ENCODE data around the gene ABHD8.
A peak's percentile ranks its signal among the peaks of the same experiment; 100 is the strongest.

Gene ABHD8

DNA sequence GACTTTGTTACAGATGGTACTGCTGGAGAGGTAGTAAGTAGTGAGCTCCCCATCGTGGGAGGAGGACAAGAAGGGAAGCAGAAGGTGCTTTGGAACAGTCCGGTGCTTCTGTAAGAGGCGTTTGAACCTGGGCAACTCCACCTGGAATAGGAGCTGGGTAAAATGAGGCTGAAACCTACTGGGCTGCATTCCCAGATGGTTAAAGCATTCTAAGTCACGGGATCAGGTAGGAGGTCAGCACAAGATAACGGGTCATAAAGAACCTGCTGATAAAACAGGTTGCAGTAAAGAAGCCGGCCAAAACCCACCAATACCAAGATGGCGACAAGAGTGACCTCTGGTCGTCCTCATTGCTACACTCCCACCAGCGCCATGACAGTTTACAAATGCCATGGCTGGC, 16.5 kb downstream of the ABHD8 start:
- no peak overlapping the region for H3K4me3 ChIP-seq (ENCODE audit: low read depth, low read length)
- no peak for DNase-seq (ENCODE audit: low read depth)
- TF ChIP-seq, protein P1, sequence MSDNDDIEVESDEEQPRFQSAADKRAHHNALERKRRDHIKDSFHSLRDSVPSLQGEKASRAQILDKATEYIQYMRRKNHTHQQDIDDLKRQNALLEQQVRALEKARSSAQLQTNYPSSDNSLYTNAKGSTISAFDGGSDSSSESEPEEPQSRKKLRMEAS (IDR thresholded peaks at IDR 0.05; ENCODE audit: low read depth, low read length), result no peak
- TF ChIP-seq, protein P2, sequence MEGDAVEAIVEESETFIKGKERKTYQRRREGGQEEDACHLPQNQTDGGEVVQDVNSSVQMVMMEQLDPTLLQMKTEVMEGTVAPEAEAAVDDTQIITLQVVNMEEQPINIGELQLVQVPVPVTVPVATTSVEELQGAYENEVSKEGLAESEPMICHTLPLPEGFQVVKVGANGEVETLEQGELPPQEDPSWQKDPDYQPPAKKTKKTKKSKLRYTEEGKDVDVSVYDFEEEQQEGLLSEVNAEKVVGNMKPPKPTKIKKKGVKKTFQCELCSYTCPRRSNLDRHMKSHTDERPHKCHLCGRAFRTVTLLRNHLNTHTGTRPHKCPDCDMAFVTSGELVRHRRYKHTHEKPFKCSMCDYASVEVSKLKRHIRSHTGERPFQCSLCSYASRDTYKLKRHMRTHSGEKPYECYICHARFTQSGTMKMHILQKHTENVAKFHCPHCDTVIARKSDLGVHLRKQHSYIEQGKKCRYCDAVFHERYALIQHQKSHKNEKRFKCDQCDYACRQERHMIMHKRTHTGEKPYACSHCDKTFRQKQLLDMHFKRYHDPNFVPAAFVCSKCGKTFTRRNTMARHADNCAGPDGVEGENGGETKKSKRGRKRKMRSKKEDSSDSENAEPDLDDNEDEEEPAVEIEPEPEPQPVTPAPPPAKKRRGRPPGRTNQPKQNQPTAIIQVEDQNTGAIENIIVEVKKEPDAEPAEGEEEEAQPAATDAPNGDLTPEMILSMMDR (IDR thresholded peaks at IDR 0.05; ENCODE audit: low read depth, low read length), result no peak
- TF ChIP-seq MYC (IDR thresholded peaks at IDR 0.05; ENCODE audit: low read depth, low read length) (no peak), POLR2A (IDR thresholded peaks at IDR 0.05; ENCODE audit: extremely low read depth, insufficient read length) (no peak)

DNA sequence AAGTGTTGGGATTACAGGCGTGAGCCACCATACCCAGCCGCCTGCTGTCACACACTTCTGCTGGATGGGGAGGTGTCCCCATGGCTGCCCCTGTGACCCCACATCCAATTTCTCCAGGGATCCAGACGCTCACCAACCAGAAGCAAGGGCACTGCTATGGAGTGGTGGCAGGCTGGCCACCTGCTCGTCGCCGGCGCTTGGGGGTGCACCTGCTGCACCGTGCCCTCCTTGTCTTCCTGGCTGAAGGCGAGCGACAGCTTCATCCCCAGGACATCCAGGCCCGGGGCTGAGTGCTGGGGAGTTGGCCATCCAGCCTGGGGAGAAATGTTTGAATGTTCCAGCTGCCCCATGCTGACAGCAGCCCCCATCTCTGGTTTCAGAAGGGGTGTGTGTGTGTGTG, 17.0 kb downstream of the ABHD8 start:
- TF ChIP-seq POLR2A (IDR thresholded peaks at IDR 0.05; ENCODE audit: extremely low read depth, insufficient read length), result no peak
- TF ChIP-seq, protein P1 (IDR thresholded peaks at IDR 0.05; ENCODE audit: low read depth, low read length), result no peak
- TF ChIP-seq, protein P2 (IDR thresholded peaks at IDR 0.05; ENCODE audit: low read depth, low read length), result no peak
- no peak for TF ChIP-seq MYC (IDR thresholded peaks at IDR 0.05; ENCODE audit: low read depth, low read length)
- DNase-seq (ENCODE audit: low read depth), result no peak

DNA sequence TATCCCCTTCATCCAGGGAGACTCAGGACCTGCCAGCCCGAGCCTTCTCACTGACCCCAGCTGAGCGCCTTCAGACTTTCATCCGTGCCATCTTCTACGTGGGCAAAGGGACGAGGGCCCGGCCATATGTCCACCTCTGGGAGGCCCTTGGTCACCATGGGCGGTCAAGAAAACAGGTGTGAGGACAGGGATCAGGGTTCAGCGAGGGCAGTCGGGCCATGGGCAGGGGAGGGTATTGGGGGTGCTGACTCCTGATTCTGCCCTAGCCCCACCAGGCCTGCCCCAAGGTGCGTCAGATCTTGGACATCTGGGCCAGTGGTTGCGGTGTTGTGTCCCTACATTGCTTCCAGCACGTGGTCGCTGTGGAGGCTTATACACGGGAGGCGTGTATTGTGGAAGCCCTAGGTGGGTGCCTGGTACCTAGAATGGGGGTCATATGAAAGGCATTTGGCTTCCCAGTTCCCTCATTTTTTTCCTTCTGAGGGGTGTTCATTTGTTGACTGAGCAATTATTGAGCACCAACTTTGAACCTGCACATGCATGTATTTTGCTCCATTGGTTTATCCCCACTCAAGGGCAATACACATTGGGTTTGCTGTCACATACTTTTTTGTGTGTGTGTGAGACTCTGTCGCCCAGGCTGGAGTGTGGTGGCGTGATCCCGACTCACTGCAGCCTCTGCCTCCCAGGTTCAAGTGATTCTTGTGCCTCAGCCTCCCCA, 17.6 kb downstream of the ABHD8 start:
- H3K4me3 ChIP-seq (ENCODE audit: low read depth, low read length), result no peak overlapping the region
- DNase-seq (ENCODE audit: low read depth), result no peak
- TF ChIP-seq, protein P1 (IDR thresholded peaks at IDR 0.05; ENCODE audit: low read depth, low read length), result no peak
- TF ChIP-seq, protein P2 (IDR thresholded peaks at IDR 0.05; ENCODE audit: low read depth, low read length), result no peak
- TF ChIP-seq POLR2A (IDR thresholded peaks at IDR 0.05; ENCODE audit: extremely low read depth, insufficient read length) (no peak), MYC (IDR thresholded peaks at IDR 0.05; ENCODE audit: low read depth, low read length) (no peak)

More for the DNA sequence above, 17.0 kb downstream of the ABHD8 start:
- no peak overlapping the region for H3K4me3 ChIP-seq (ENCODE audit: low read depth, low read length)

DNA sequence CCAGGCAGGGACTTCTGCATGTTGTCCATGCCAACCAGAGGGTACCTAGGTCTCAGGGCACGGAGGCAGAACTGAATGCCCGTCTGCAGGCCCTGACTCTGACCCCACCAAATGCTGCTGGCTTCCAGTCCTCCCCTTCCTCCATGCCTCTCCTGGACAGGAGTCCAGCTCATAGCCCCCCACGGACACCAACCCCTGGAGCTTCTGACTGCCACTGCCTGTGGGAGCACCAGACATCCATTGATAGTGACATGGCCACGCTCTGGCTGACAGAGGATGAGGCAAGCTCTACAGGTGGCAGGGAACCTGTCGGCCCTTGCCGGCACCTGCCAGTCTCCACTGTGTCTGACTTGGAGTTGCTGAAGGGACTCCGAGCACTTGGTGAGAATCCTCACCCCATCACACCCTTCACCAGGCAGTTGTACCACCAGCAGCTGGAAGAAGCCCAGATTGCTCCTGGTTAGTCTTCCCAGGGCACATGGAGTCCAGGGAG, 19.7 kb downstream of the ABHD8 start:
- H3K4me3 ChIP-seq (ENCODE audit: low read depth, low read length), result no peak overlapping the region
- no peak for DNase-seq (ENCODE audit: low read depth)
- no peak for TF ChIP-seq POLR2A (IDR thresholded peaks at IDR 0.05; ENCODE audit: extremely low read depth, insufficient read length)
- TF ChIP-seq, protein P2 (IDR thresholded peaks at IDR 0.05; ENCODE audit: low read depth, low read length), result no peak
- TF ChIP-seq, protein P1 (IDR thresholded peaks at IDR 0.05; ENCODE audit: low read depth, low read length), result no peak
- no peak for TF ChIP-seq MYC (IDR thresholded peaks at IDR 0.05; ENCODE audit: low read depth, low read length)

DNA sequence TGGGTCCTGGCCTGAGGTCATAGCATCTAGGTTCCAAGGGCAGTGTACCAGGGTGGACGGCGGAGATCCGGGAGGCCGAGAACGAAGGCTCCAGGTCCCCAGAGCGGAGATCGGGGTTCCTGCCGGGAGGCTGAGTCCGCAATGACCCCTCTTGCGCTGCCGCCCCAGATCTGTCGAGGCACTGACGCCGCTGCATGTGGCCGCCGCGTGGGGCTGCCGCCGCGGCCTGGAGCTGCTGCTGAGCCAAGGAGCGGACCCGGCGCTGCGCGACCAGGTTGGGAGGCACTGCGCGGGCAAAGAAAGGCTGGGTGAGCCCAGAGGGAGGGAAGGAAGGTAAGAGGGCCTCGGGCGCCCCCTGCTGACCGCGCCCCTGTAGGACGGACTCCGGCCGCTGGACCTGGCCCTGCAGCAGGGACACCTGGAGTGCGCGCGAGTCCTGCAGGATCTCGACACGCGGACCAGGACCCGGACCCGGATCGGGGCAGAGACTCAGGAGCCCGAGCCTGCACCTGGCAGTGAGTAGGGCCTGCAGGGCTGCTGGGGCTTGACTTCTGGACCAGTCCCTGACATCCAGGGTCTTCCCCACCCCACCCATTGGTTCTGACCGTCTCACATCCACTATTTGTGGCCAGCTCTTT, 20.6 kb downstream of the ABHD8 start:
- peak overlapping the region; percentile 90 for H3K4me3 ChIP-seq (ENCODE audit: low read depth, low read length)
- peak; percentile 93 for DNase-seq (ENCODE audit: low read depth)
- TF ChIP-seq MYC (IDR thresholded peaks at IDR 0.05; ENCODE audit: low read depth, low read length), result peak; percentile 63; the same call in 1 of the 2 replicates
- peak; percentile 48 for TF ChIP-seq POLR2A (IDR thresholded peaks at IDR 0.05; ENCODE audit: extremely low read depth, insufficient read length)
- TF ChIP-seq, protein P2 (IDR thresholded peaks at IDR 0.05; ENCODE audit: low read depth, low read length), result peak; percentile 69
- TF ChIP-seq, protein P1 (IDR thresholded peaks at IDR 0.05; ENCODE audit: low read depth, low read length), result peak; percentile 81

Data from NB4 (cell line).